ENCODE results near the gene MAN2A1. TPM values are rescaled to one million over a fixed set of nuclear protein-coding genes. Genes with fewer than 3 reads are reported as not detected.

MAN2A1 gene
- polyA plus RNA-seq, 2 of the 4 experiments (the other 2 are of a cell fraction), result 15.8 to 51.5 TPM

DNA sequence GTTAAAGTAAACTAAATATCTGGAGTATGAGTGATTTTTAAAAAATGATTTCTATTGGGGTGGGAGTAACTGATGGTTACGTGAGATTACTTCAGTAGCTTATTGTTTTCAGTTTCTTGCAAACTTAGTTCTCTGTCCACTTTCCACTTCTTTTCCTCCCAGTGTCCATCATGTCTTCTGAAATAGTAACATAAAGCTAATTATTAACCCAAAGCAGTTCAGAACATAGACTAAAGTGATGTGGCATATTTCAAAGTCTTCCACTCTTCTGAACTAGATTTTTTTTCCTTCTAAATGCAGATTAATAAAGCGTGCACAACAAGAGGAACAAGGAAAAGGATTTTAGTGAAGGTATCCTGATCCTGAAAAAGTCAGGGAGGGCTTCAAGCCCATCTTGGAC is 114.1 kb downstream of the MAN2A1 start (continued):
- TF ChIP-seq REST (IDR thresholded peaks at IDR 0.05) (no peak), SMC3 (IDR thresholded peaks at IDR 0.05) (no peak)

GRCh38 chr5:109805472-109805871 is 115.7 kb downstream of the MAN2A1 start:
- CTCF ChIA-PET, result no interaction called here
- no peak for ATAC-seq
- Histone ChIP-seq H3K27ac (no peak overlapping the region), H3K4me3 (no peak overlapping the region), H3K4me1 (peaks cover 21% of the 10 kb centered on the region), H3K4me2 (no peak overlapping the region), H3K9me3 (no peaks in the 10 kb centered on the region)
- TF ChIP-seq POLR2A (IDR thresholded peaks at IDR 0.05; ENCODE audit: low read length) (no peak), USF2 (IDR thresholded peaks at IDR 0.05) (no peak), PHF8 (IDR thresholded peaks at IDR 0.05; ENCODE audit: borderline replicate concordance, low read depth) (no peak), KDM5A (IDR thresholded peaks at IDR 0.05) (no peak), CTCF (IDR thresholded peaks at IDR 0.05) (no peak), HOXA7 (CRISPR knock-in tag; IDR thresholded peaks at IDR 0.05) (no peak), RARB (CRISPR knock-in tag; IDR thresholded peaks at IDR 0.05) (no peak), ZC3H11A (IDR thresholded peaks at IDR 0.05) (no peak)
- no peak for DNase-seq (ENCODE audit: low read depth in 1 of 2, low spot score in 1 of 2)
- FAIRE-seq, result no peak
- WGBS (ENCODE audit: missing lambda C conversion rate), result 39% methylated on average over 3 of the region's 3 CpGs
- POLR2A ChIA-PET, result no interaction called here

GRCh38 chr5:109805883-109806282 is 116.2 kb downstream of the MAN2A1 start:
- Histone ChIP-seq H3K4me2 (no peak overlapping the region), H3K4me3 (no peak overlapping the region), H3K27ac (no peak overlapping the region), H3K9me3 (no peaks in the 10 kb centered on the region), H3K4me1 (peaks cover 21% of the 10 kb centered on the region)
- FAIRE-seq, result no peak
- DNase-seq (ENCODE audit: low read depth in 1 of 2, low spot score in 1 of 2), result no peak
- TF ChIP-seq RARB (CRISPR knock-in tag; IDR thresholded peaks at IDR 0.05) (no peak), CBX8 (IDR thresholded peaks at IDR 0.05) (no peak), CHD2 (IDR thresholded peaks at IDR 0.05; ENCODE audit: low read length, partially characterized antibody) (no peak), NR3C1 (IDR thresholded peaks at IDR 0.05) (no peak), KDM1A (IDR thresholded peaks at IDR 0.05; ENCODE audit: low read depth) (no peak), GATA3 (IDR thresholded peaks at IDR 0.05; ENCODE audit: borderline replicate concordance) (no peak), NPAS2 (CRISPR knock-in tag; IDR thresholded peaks at IDR 0.05; ENCODE audit: borderline replicate concordance) (no peak), EHMT2 (IDR thresholded peaks at IDR 0.05; ENCODE audit: low read depth) (no peak), TFCP2L1 (CRISPR knock-in tag; IDR thresholded peaks at IDR 0.05) (no peak), MAX (IDR thresholded peaks at IDR 0.05) (no peak), MAZ (IDR thresholded peaks at IDR 0.05; ENCODE audit: borderline replicate concordance, low read depth, low read length) (no peak), BHLHE40 (IDR thresholded peaks at IDR 0.05; ENCODE audit: low read depth, low read length) (no peak), TP53 (CRISPR knock-in tag; IDR thresholded peaks at IDR 0.05) (no peak), CTCF (IDR thresholded peaks at IDR 0.05) (no peak), POLR2AphosphoS2 (conservative IDR thresholded peaks at IDR 0.05; ENCODE audit: low read length) (no peak)
- TF ChIP-seq, protein P1, sequence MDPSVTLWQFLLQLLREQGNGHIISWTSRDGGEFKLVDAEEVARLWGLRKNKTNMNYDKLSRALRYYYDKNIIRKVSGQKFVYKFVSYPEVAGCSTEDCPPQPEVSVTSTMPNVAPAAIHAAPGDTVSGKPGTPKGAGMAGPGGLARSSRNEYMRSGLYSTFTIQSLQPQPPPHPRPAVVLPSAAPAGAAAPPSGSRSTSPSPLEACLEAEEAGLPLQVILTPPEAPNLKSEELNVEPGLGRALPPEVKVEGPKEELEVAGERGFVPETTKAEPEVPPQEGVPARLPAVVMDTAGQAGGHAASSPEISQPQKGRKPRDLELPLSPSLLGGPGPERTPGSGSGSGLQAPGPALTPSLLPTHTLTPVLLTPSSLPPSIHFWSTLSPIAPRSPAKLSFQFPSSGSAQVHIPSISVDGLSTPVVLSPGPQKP (IDR thresholded peaks at IDR 0.05; ENCODE audit: low read depth, low read length), result no peak
- CTCF ChIA-PET, result no interaction called here
- WGBS (ENCODE audit: missing lambda C conversion rate), result 86% methylated on average over 3 of the region's 3 CpGs
- ATAC-seq, result peak in 1 of 2 experiments; percentile 36; a peak in 2 of 6 replicates
- POLR2A ChIA-PET, result no interaction called here
